ENCODE measurements around the gene SERPINA4.

SERPINA4 gene

GRCh38 chr14:94521375-94522114 is 39.7 kb upstream of the SERPINA4 start:
- H3K36me3 ChIP-seq (ENCODE audit: control insufficient read depth in 4 of 4, insufficient read depth in 4 of 4, low read length in 3 of 4) = no peaks in the 10 kb centered on the region
- no peak overlapping the region for H3K4me3 ChIP-seq (ENCODE audit: control insufficient read depth in 1 of 7, extremely low read depth in 1 of 7, insufficient read depth in 4 of 7, low read depth in 2 of 7, low read length in 6 of 7)
- 66% methylated on average over 5 of the region's 5 CpGs for WGBS (ENCODE audit: insufficient coverage)
- DNase-seq = no peak
- ChIA-PET POLR2A (no interaction called here), CTCF (no interaction called here)
- no peak overlapping the region for H3K27ac ChIP-seq (ENCODE audit: insufficient read depth in 1 of 2, low read depth in 1 of 2, low read length in 2 of 2, poor library complexity in 1 of 2, severe bottlenecking in 2 of 2)
- peaks cover 0 to 3% (median 0%) of the 10 kb centered on the region in 5 experiments for H3K9me3 ChIP-seq (ENCODE audit: control extremely low read depth in 1 of 5, control insufficient read depth in 4 of 5, insufficient read depth in 2 of 5, low read depth in 1 of 5, low read length in 4 of 5)
- H3K27me3 ChIP-seq (replicated peaks in 2 of 5; ENCODE audit: control insufficient read depth in 4 of 5, insufficient read depth in 5 of 5, low read length in 4 of 5) = peaks cover 0 to 16% (median 3%) of the 10 kb centered on the region in 5 experiments
- H3K4me1 ChIP-seq (ENCODE audit: control extremely low read depth in 1 of 4, control insufficient read depth in 4 of 4, insufficient read depth in 4 of 4, low read length in 3 of 4) = no peaks in the 10 kb centered on the region

GRCh38 chr14:94522115-94522724 is 39.0 kb upstream of the SERPINA4 start:
- H3K27me3 ChIP-seq (replicated peaks in 2 of 5; ENCODE audit: control insufficient read depth in 4 of 5, insufficient read depth in 5 of 5, low read length in 4 of 5) = peaks cover 0 to 12% (median 3%) of the 10 kb centered on the region in 5 experiments
- no peak for DNase-seq
- no peaks in the 10 kb centered on the region for H3K36me3 ChIP-seq (ENCODE audit: control insufficient read depth in 4 of 4, insufficient read depth in 4 of 4, low read length in 3 of 4)
- ChIA-PET POLR2A (no interaction called here), CTCF (no interaction called here)
- no peaks in the 10 kb centered on the region for H3K4me1 ChIP-seq (ENCODE audit: control extremely low read depth in 1 of 4, control insufficient read depth in 4 of 4, insufficient read depth in 4 of 4, low read length in 3 of 4)
- 95% methylated on average over 7 of the region's 7 CpGs for WGBS (ENCODE audit: insufficient coverage)
- no peak overlapping the region for H3K27ac ChIP-seq (ENCODE audit: insufficient read depth in 1 of 2, low read depth in 1 of 2, low read length in 2 of 2, poor library complexity in 1 of 2, severe bottlenecking in 2 of 2)
- H3K4me3 ChIP-seq (ENCODE audit: control insufficient read depth in 1 of 7, extremely low read depth in 1 of 7, insufficient read depth in 4 of 7, low read depth in 2 of 7, low read length in 6 of 7) = no peak overlapping the region
- H3K9me3 ChIP-seq (ENCODE audit: control extremely low read depth in 1 of 5, control insufficient read depth in 4 of 5, insufficient read depth in 2 of 5, low read depth in 1 of 5, low read length in 4 of 5) = peaks cover 0 to 5% (median 0%) of the 10 kb centered on the region in 5 experiments

GRCh38 chr14:94523265-94523664 is 38.0 kb upstream of the SERPINA4 start:
- WGBS (ENCODE audit: insufficient coverage) = 97% methylated on average over 7 of the region's 8 CpGs
- CTCF ChIA-PET = no interaction called here
- POLR2A ChIA-PET = no interaction called here

GRCh38 chr14:94524093-94524492 is 37.1 kb upstream of the SERPINA4 start:
- Histone ChIP-seq H3K27me3 (replicated peaks in 2 of 5; ENCODE audit: control insufficient read depth in 4 of 5, insufficient read depth in 5 of 5, low read length in 4 of 5) (peaks cover 0 to 11% (median 3%) of the 10 kb centered on the region in 5 experiments), H3K4me1 (ENCODE audit: control extremely low read depth in 1 of 4, control insufficient read depth in 4 of 4, insufficient read depth in 4 of 4, low read length in 3 of 4) (no peaks in the 10 kb centered on the region), H3K9me3 (ENCODE audit: control extremely low read depth in 1 of 5, control insufficient read depth in 4 of 5, insufficient read depth in 2 of 5, low read depth in 1 of 5, low read length in 4 of 5) (peaks cover 0 to 5% (median 0%) of the 10 kb centered on the region in 5 experiments), H3K36me3 (ENCODE audit: control insufficient read depth in 4 of 4, insufficient read depth in 4 of 4, low read length in 3 of 4) (no peaks in the 10 kb centered on the region), H3K27ac (ENCODE audit: insufficient read depth in 1 of 2, low read depth in 1 of 2, low read length in 2 of 2, poor library complexity in 1 of 2, severe bottlenecking in 2 of 2) (no peak overlapping the region), H3K4me3 (ENCODE audit: control insufficient read depth in 1 of 7, extremely low read depth in 1 of 7, insufficient read depth in 4 of 7, low read depth in 2 of 7, low read length in 6 of 7) (no peak overlapping the region)
- 88% methylated on average over 2 of the region's 3 CpGs for WGBS (ENCODE audit: insufficient coverage)
- ChIA-PET CTCF (no interaction called here), POLR2A (no interaction called here)
- DNase-seq = no peak

More at GRCh38 chr14:94523265-94523664, 38.0 kb upstream of the SERPINA4 start:
- no peak for DNase-seq
- no peak overlapping the region for H3K27ac ChIP-seq (ENCODE audit: insufficient read depth in 1 of 2, low read depth in 1 of 2, low read length in 2 of 2, poor library complexity in 1 of 2, severe bottlenecking in 2 of 2)
- H3K4me1 ChIP-seq (ENCODE audit: control extremely low read depth in 1 of 4, control insufficient read depth in 4 of 4, insufficient read depth in 4 of 4, low read length in 3 of 4) = no peaks in the 10 kb centered on the region
- H3K4me3 ChIP-seq (ENCODE audit: control insufficient read depth in 1 of 7, extremely low read depth in 1 of 7, insufficient read depth in 4 of 7, low read depth in 2 of 7, low read length in 6 of 7) = no peak overlapping the region
- H3K27me3 ChIP-seq (replicated peaks in 2 of 5; ENCODE audit: control insufficient read depth in 4 of 5, insufficient read depth in 5 of 5, low read length in 4 of 5) = peaks cover 0 to 11% (median 3%) of the 10 kb centered on the region in 5 experiments
- no peaks in the 10 kb centered on the region for H3K36me3 ChIP-seq (ENCODE audit: control insufficient read depth in 4 of 4, insufficient read depth in 4 of 4, low read length in 3 of 4)
- H3K9me3 ChIP-seq (ENCODE audit: control extremely low read depth in 1 of 5, control insufficient read depth in 4 of 5, insufficient read depth in 2 of 5, low read depth in 1 of 5, low read length in 4 of 5) = peaks cover 0 to 5% (median 0%) of the 10 kb centered on the region in 5 experiments

GRCh38 chr14:94531187-94531586 is 30.1 kb upstream of the SERPINA4 start:
- Histone ChIP-seq H3K9me3 (ENCODE audit: control extremely low read depth in 1 of 5, control insufficient read depth in 4 of 5, insufficient read depth in 2 of 5, low read depth in 1 of 5, low read length in 4 of 5) (peaks cover 0 to 8% (median 0%) of the 10 kb centered on the region in 5 experiments), H3K27ac (ENCODE audit: insufficient read depth in 1 of 2, low read depth in 1 of 2, low read length in 2 of 2, poor library complexity in 1 of 2, severe bottlenecking in 2 of 2) (no peak overlapping the region), H3K27me3 (replicated peaks in 2 of 5; ENCODE audit: control insufficient read depth in 4 of 5, insufficient read depth in 5 of 5, low read length in 4 of 5) (peaks cover 0 to 14% (median 5%) of the 10 kb centered on the region in 5 experiments), H3K36me3 (ENCODE audit: control insufficient read depth in 4 of 4, insufficient read depth in 4 of 4, low read length in 3 of 4) (no peaks in the 10 kb centered on the region), H3K4me3 (ENCODE audit: control insufficient read depth in 1 of 7, extremely low read depth in 1 of 7, insufficient read depth in 4 of 7, low read depth in 2 of 7, low read length in 6 of 7) (no peak overlapping the region), H3K4me1 (ENCODE audit: control extremely low read depth in 1 of 4, control insufficient read depth in 4 of 4, insufficient read depth in 4 of 4, low read length in 3 of 4) (no peaks in the 10 kb centered on the region)
- POLR2A ChIA-PET = no interaction called here
- CTCF ChIA-PET = no interaction called here
- no peak for DNase-seq

- Histone ChIP-seq H3K36me3 (ENCODE audit: control insufficient read depth in 4 of 4, insufficient read depth in 4 of 4, low read length in 3 of 4) (no peaks in the 10 kb centered on the region), H3K27ac (ENCODE audit: insufficient read depth in 1 of 2, low read depth in 1 of 2, low read length in 2 of 2, poor library complexity in 1 of 2, severe bottlenecking in 2 of 2) (no peak overlapping the region), H3K4me1 (ENCODE audit: control extremely low read depth in 1 of 4, control insufficient read depth in 4 of 4, insufficient read depth in 4 of 4, low read length in 3 of 4) (no peaks in the 10 kb centered on the region), H3K27me3 (replicated peaks in 2 of 5; ENCODE audit: control insufficient read depth in 4 of 5, insufficient read depth in 5 of 5, low read length in 4 of 5) (peaks cover 0 to 14% (median 5%) of the 10 kb centered on the region in 5 experiments), H3K9me3 (ENCODE audit: control extremely low read depth in 1 of 5, control insufficient read depth in 4 of 5, insufficient read depth in 2 of 5, low read depth in 1 of 5, low read length in 4 of 5) (peaks cover 0 to 3% (median 0%) of the 10 kb centered on the region in 5 experiments), H3K4me3 (ENCODE audit: control insufficient read depth in 1 of 7, extremely low read depth in 1 of 7, insufficient read depth in 4 of 7, low read depth in 2 of 7, low read length in 6 of 7) (no peak overlapping the region)
- 17% methylated on average over 1 of the region's 2 CpGs for WGBS (ENCODE audit: insufficient coverage)
- ChIA-PET CTCF (no interaction called here), POLR2A (no interaction called here)
- DNase-seq = no peak
These were observed 28.8 kb upstream of the SERPINA4 start for GRCh38 chr14:94532447-94532846.

- ChIA-PET POLR2A (no interaction called here), CTCF (interaction anchor here (0.6 kb wide), 1 partner anchor 78 kb away, joined by 3 read pairs; no protein-coding TSS in a partner anchor)
- no peaks in the 10 kb centered on the region for H3K36me3 ChIP-seq (ENCODE audit: control insufficient read depth in 4 of 4, insufficient read depth in 4 of 4, low read length in 3 of 4)
- 80% methylated on average over 2 of the region's 3 CpGs for WGBS (ENCODE audit: insufficient coverage)
- H3K27me3 ChIP-seq (replicated peaks in 2 of 5; ENCODE audit: control insufficient read depth in 4 of 5, insufficient read depth in 5 of 5, low read length in 4 of 5) = peaks cover 0 to 28% (median 5%) of the 10 kb centered on the region in 5 experiments
- DNase-seq = no peak
- H3K4me1 ChIP-seq (ENCODE audit: control extremely low read depth in 1 of 4, control insufficient read depth in 4 of 4, insufficient read depth in 4 of 4, low read length in 3 of 4) = no peaks in the 10 kb centered on the region
- no peak overlapping the region for H3K27ac ChIP-seq (ENCODE audit: insufficient read depth in 1 of 2, low read depth in 1 of 2, low read length in 2 of 2, poor library complexity in 1 of 2, severe bottlenecking in 2 of 2)
- H3K9me3 ChIP-seq (ENCODE audit: control extremely low read depth in 1 of 5, control insufficient read depth in 4 of 5, insufficient read depth in 2 of 5, low read depth in 1 of 5, low read length in 4 of 5) = peaks cover 0 to 3% (median 0%) of the 10 kb centered on the region in 5 experiments
- H3K4me3 ChIP-seq (ENCODE audit: control insufficient read depth in 1 of 7, extremely low read depth in 1 of 7, insufficient read depth in 4 of 7, low read depth in 2 of 7, low read length in 6 of 7) = no peak overlapping the region
These were observed 25.7 kb upstream of the SERPINA4 start for GRCh38 chr14:94535506-94535905.

All from common myeloid progenitor, CD34-positive (primary cell).